GM12872 (cell line): ENCODE measurements around the gene PRPF38A.

Source experiments
- CTCF ChIP-seq: IDR thresholded peaks from 3 replicates; pipeline ENCODE4 v1.5.1; 2011; ENCODE audit warnings: low read depth, mild to moderate bottlenecking, low read length, moderate library complexity; ENCODE audit not compliant: insufficient read depth

The PRPF38A gene

GRCh38 chr1:52403566-52404115 is 761 bp upstream of the PRPF38A start:
- TF ChIP-seq CTCF = no peak

GRCh38 chr1:52404975-52405338 is 555 bp downstream of the PRPF38A start:
- no peak for TF ChIP-seq CTCF

- no peak for TF ChIP-seq CTCF
Observed at GRCh38 chr1:52413410-52413989, 9.1 kb downstream of the PRPF38A start.

- no peak for TF ChIP-seq CTCF
Observed at GRCh38 chr1:52414942-52415341, 10.5 kb downstream of the PRPF38A start.

GRCh38 chr1:52416811-52417210 is 12.4 kb downstream of the PRPF38A start:
- TF ChIP-seq CTCF = no peak

- no peak for TF ChIP-seq CTCF
Observed at GRCh38 chr1:52420713-52421112, 16.3 kb downstream of the PRPF38A start.

- no peak for TF ChIP-seq CTCF
Observed at GRCh38 chr1:52423055-52423454, 18.7 kb downstream of the PRPF38A start.
